MM.1S (cell line): ENCODE results near the gene DNAJB6.

Experiments used
- EZH2 ChIP-seq: fragments of 300-600 bp; sonication (generic); optimal IDR thresholded peaks from 2 replicates; pipeline ENCODE3; 2017; ENCODE audit warnings: low read depth, mild to moderate bottlenecking, antibody characterized with exemption, low read length, mixed read lengths
- TF ChIP-seq, protein P1 (sequence below): fragments of 300-600 bp; sonication (generic); IDR thresholded peaks from 2 replicates; pipeline ENCODE4 v1.5.1; 2016; ENCODE audit warnings: antibody characterized with exemption, low read length, mixed read lengths

GRCh38 chr7:157399086-157399687, 62.4 kb downstream of the DNAJB6 start:
- TF ChIP-seq, protein P1, sequence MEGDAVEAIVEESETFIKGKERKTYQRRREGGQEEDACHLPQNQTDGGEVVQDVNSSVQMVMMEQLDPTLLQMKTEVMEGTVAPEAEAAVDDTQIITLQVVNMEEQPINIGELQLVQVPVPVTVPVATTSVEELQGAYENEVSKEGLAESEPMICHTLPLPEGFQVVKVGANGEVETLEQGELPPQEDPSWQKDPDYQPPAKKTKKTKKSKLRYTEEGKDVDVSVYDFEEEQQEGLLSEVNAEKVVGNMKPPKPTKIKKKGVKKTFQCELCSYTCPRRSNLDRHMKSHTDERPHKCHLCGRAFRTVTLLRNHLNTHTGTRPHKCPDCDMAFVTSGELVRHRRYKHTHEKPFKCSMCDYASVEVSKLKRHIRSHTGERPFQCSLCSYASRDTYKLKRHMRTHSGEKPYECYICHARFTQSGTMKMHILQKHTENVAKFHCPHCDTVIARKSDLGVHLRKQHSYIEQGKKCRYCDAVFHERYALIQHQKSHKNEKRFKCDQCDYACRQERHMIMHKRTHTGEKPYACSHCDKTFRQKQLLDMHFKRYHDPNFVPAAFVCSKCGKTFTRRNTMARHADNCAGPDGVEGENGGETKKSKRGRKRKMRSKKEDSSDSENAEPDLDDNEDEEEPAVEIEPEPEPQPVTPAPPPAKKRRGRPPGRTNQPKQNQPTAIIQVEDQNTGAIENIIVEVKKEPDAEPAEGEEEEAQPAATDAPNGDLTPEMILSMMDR: no peak
- no peak for TF ChIP-seq EZH2
